ENCODE data around the gene SPDYA. TPM values are rescaled to one million over a fixed set of nuclear protein-coding genes. Genes with fewer than 3 reads are reported as not detected.

SPDYA gene
- total RNA-seq, 3 donors from 2014 or later: 0.33 to 0.91 TPM; not detected in 1

GRCh38 chr2:28868611-28869010 lies 58.0 kb downstream of the SPDYA start:
- H3K4me1 Mint-ChIP-seq (ENCODE audit: low read depth): peaks cover 41% of the 10 kb centered on the region
- DNase-seq: no peak
- peaks cover 19% of the 10 kb centered on the region for H3K36me3 Mint-ChIP-seq (ENCODE audit: insufficient read depth)
- H3K9me3 Mint-ChIP-seq: no peaks in the 10 kb centered on the region
- H3K27me3 Mint-ChIP-seq (ENCODE audit: low read depth): no peaks in the 10 kb centered on the region
- ATAC-seq: no peak
- peak overlapping the region; percentile 99 for H3K4me3 Mint-ChIP-seq

- DNase-seq: no peak
- H3K9me3 Mint-ChIP-seq: no peaks in the 10 kb centered on the region
- H3K4me3 Mint-ChIP-seq: peak overlapping the region; percentile 99
- H3K36me3 Mint-ChIP-seq (ENCODE audit: insufficient read depth): peaks cover 12% of the 10 kb centered on the region
- ATAC-seq: peak; percentile 20 to 27
- H3K4me1 Mint-ChIP-seq (ENCODE audit: low read depth): peaks cover 35% of the 10 kb centered on the region
- H3K27me3 Mint-ChIP-seq (ENCODE audit: low read depth): no peaks in the 10 kb centered on the region
Observed at GRCh38 chr2:28869494-28870145, 59.0 kb downstream of the SPDYA start.

- peak within 1 kb of the TSS; percentile 99 for H3K4me3 Mint-ChIP-seq
- DNase-seq: peak; percentile 97
- peaks cover 30% of the 10 kb centered on the region for H3K4me1 Mint-ChIP-seq (ENCODE audit: low read depth)
Observed at GRCh38 chr2:28870146-28870891, 59.7 kb downstream of the SPDYA start, which contains the start of gene TRMT61B. Gene TRMT61B, minus strand, starts transcription at chr2:28870309. Its CDS starts 32 bp downstream, at chr2:28870277.

GRCh38 chr2:28871620-28872019 lies 61.0 kb downstream of the SPDYA start:
- H3K27me3 Mint-ChIP-seq (ENCODE audit: low read depth): peaks cover 14% of the 10 kb centered on the region
- peaks cover 8% of the 10 kb centered on the region for H3K36me3 Mint-ChIP-seq (ENCODE audit: insufficient read depth)
- H3K9me3 Mint-ChIP-seq: no peaks in the 10 kb centered on the region
- H3K4me1 Mint-ChIP-seq (ENCODE audit: low read depth): peaks cover 24% of the 10 kb centered on the region
- H3K4me3 Mint-ChIP-seq: no peak overlapping the region
- no peak for ATAC-seq
- DNase-seq: no peak

More at GRCh38 chr2:28870146-28870891, 59.7 kb downstream of the SPDYA start, which contains the start of gene TRMT61B:
- no peaks in the 10 kb centered on the region for H3K9me3 Mint-ChIP-seq
- H3K36me3 Mint-ChIP-seq (ENCODE audit: insufficient read depth): peaks cover 9% of the 10 kb centered on the region
- peaks cover 1% of the 10 kb centered on the region for H3K27me3 Mint-ChIP-seq (ENCODE audit: low read depth)
- ATAC-seq: peak; percentile 97

- H3K36me3 Mint-ChIP-seq (ENCODE audit: insufficient read depth): no peaks in the 10 kb centered on the region
- DNase-seq: no peak
- no peaks in the 10 kb centered on the region for H3K9me3 Mint-ChIP-seq
- H3K27me3 Mint-ChIP-seq (ENCODE audit: low read depth): peaks cover 35% of the 10 kb centered on the region
- H3K4me3 Mint-ChIP-seq: no peak overlapping the region
- no peaks in the 10 kb centered on the region for H3K4me1 Mint-ChIP-seq (ENCODE audit: low read depth)
- ATAC-seq: no peak
Observed at GRCh38 chr2:28880193-28880592, 69.6 kb downstream of the SPDYA start.

GRCh38 chr2:28893488-28893887 lies 82.9 kb downstream of the SPDYA start:
- H3K27me3 Mint-ChIP-seq (ENCODE audit: low read depth): no peaks in the 10 kb centered on the region
- no peaks in the 10 kb centered on the region for H3K9me3 Mint-ChIP-seq
- DNase-seq (no peak), ATAC-seq (no peak)
- peak overlapping the region; percentile 85 for H3K4me3 Mint-ChIP-seq
- peaks cover 26% of the 10 kb centered on the region for H3K4me1 Mint-ChIP-seq (ENCODE audit: low read depth)
- peaks cover 16% of the 10 kb centered on the region for H3K36me3 Mint-ChIP-seq (ENCODE audit: insufficient read depth)

- Mint-ChIP-seq H3K4me1 (ENCODE audit: low read depth) (peaks cover 34% of the 10 kb centered on the region), H3K36me3 (ENCODE audit: insufficient read depth) (peaks cover 19% of the 10 kb centered on the region), H3K27me3 (ENCODE audit: low read depth) (no peaks in the 10 kb centered on the region), H3K9me3 (no peaks in the 10 kb centered on the region), H3K4me3 (peak within 1 kb of the TSS; percentile 98)
- ATAC-seq (peak; percentile 89 to 90), DNase-seq (peak; percentile 97)
Observed at GRCh38 chr2:28894470-28895188, 84.0 kb downstream of the SPDYA start, which contains the start of gene WDR43. Gene WDR43, plus strand, starts transcription at chr2:28894667. Its CDS starts 32 bp downstream, at chr2:28894699.

GRCh38 chr2:28895189-28895893 lies 84.7 kb downstream of the SPDYA start:
- no peaks in the 10 kb centered on the region for H3K9me3 Mint-ChIP-seq
- H3K4me3 Mint-ChIP-seq: peak overlapping the region; percentile 98
- no peaks in the 10 kb centered on the region for H3K27me3 Mint-ChIP-seq (ENCODE audit: low read depth)
- H3K4me1 Mint-ChIP-seq (ENCODE audit: low read depth): peaks cover 39% of the 10 kb centered on the region
- DNase-seq (peak; percentile 41), ATAC-seq (peak; percentile 42)
- H3K36me3 Mint-ChIP-seq (ENCODE audit: insufficient read depth): peaks cover 19% of the 10 kb centered on the region

- DNase-seq: no peak
- Mint-ChIP-seq H3K4me1 (ENCODE audit: low read depth) (peaks cover 51% of the 10 kb centered on the region), H3K9me3 (no peaks in the 10 kb centered on the region), H3K27me3 (ENCODE audit: low read depth) (no peaks in the 10 kb centered on the region), H3K36me3 (ENCODE audit: insufficient read depth) (peaks cover 23% of the 10 kb centered on the region), H3K4me3 (peak overlapping the region; percentile 98)
- no peak for ATAC-seq
Observed at GRCh38 chr2:28896906-28897305, 86.3 kb downstream of the SPDYA start.

GRCh38 chr2:28898048-28898447 lies 87.4 kb downstream of the SPDYA start:
- peak overlapping the region; percentile 98 for H3K4me3 Mint-ChIP-seq
- H3K36me3 Mint-ChIP-seq (ENCODE audit: insufficient read depth): peaks cover 31% of the 10 kb centered on the region
- no peaks in the 10 kb centered on the region for H3K9me3 Mint-ChIP-seq
- ATAC-seq (no peak), DNase-seq (no peak)
- H3K27me3 Mint-ChIP-seq (ENCODE audit: low read depth): no peaks in the 10 kb centered on the region
- peaks cover 53% of the 10 kb centered on the region for H3K4me1 Mint-ChIP-seq (ENCODE audit: low read depth)

Other genes with a start within 250 kb of the SPDYA start
- 100 to 1,000 TPM; 197 to 224 (median 210) TPM for gene PPP1CB, start 59.0 kb upstream of the SPDYA start, total RNA-seq
- 10 to 100 TPM; 18.4 to 21.2 (median 21.0) TPM for gene TRMT61B, start 59.5 kb downstream of the SPDYA start, total RNA-seq
- 100 to 1,000 TPM; 230 to 254 (median 250) TPM for gene WDR43, start 83.8 kb downstream of the SPDYA start, total RNA-seq
- gene TOGARAM2, start 170.5 kb downstream of the SPDYA start, total RNA-seq: 1 to 10 TPM; 2.3 to 7.6 (median 5.1) TPM

Data from activated T-cell treated with anti-CD3 and anti-CD28 coated beads, Interleukin-2, amount 50 U/mL, for 4 hours (primary cell).